Motor neuron (in vitro differentiated cells): Measurements from ENCODE around the gene ANKHD1. TPM values are rescaled to one million over a fixed set of nuclear protein-coding genes. Genes with fewer than 3 reads are reported as not detected.
"Not testable (repeated sequence)": the region's sequence is repeated elsewhere in the genome, so short reads cannot be mapped to it uniquely, and the experiment has no call there.

Experiments
- ATAC-seq, 8 experiments: fragments of 200-7000 bp; cut with Tn5 transposase; replicated peaks in 6 of 8; 2 replicates each; pipeline ENCODE4 v1.8.0; 2021; ENCODE audit warnings: mild to moderate bottlenecking in 8 of 8, moderate library complexity in 8 of 8
- H3K27ac ChIP-seq, 2 donors: fragments of 250-450 bp; sonication (Bioruptor Pico); 2 replicates each; pipeline ENCODE4 v1.9.0; 2021; ENCODE audit warnings: antibody characterized with exemption in 2 of 2, mild to moderate bottlenecking in 2 of 2, moderate library complexity in 1 of 2
- H3K4me1 ChIP-seq, 2 donors: fragments of 250-450 bp; sonication (Bioruptor Pico); replicated peaks in 1 of 2; 2 replicates each; pipeline ENCODE4 v1.6.1; 2021; ENCODE audit warnings: antibody characterized with exemption in 2 of 2, mild to moderate bottlenecking in 2 of 2, moderate library complexity in 1 of 2
- H3K4me3 ChIP-seq, 5 donors: fragments of 250-450 bp; sonication (Bioruptor Pico); 2 replicates each; pipeline ENCODE4 v1.9.0; 2021; ENCODE audit warnings: antibody characterized with exemption in 5 of 5, mild to moderate bottlenecking in 5 of 5, moderate library complexity in 4 of 5
- WGBS, 10 experiments: fragments of 450-650 bp; shearing (Covaris generic); methylation state at CpG; one replicate each; pipeline ENCODE4 v1.0.0; 2022; 5-methylcytosine and 5-hydroxymethylcytosine counted together
- in situ Hi-C, 9 experiments: fragments of 400-800 bp; cut with MboI; loops; one replicate each; pipeline ENCODE4 v1.15.0; 2021; ENCODE audit warnings: low sequenced_read_pairs in 9 of 9, low pct_unique_long_range_greater_than_20kb in 2 of 9; ENCODE audit not compliant: unreplicated experiment in 9 of 9
- total RNA-seq, 8 experiments: library from RNA; unstranded; fragments of 300-600 nt; gene quantifications; 2 replicates each; pipeline versions ENCODE4 v1.2.3 to v1.2.4, GENCODE V29; 2022

ANKHD1 gene
- total RNA-seq, 8 experiments from 2014 or later, result 37.0 to 110 (median 62.8) TPM

GRCh38 chr5:140570058-140570457 is 168.4 kb downstream of the ANKHD1 start:
- no peak for ATAC-seq
- Histone ChIP-seq H3K4me3 (no peak overlapping the region), H3K4me1 (peaks cover 7 to 8% of the 10 kb centered on the region in 2 donors), H3K27ac (no peak overlapping the region)
- 0 to 92% (median 83%) methylated on average over 1 to 2 of the region's 4 CpGs; no CpG with 5 or more reads in 5 of the 10 experiments for WGBS, 10 experiments
- in situ Hi-C loops, result loop anchor here in 4 of 9 experiments (10.0 to 25.0 kb wide), 3 partner anchors 65 to 117 kb away; partner anchors contain the start of genes DND1 (in 2 of the 4), WDR55 (in 2 of the 4), CD14 (in 1 of the 4) and HARS1 (in 1 of the 4)

DNA sequence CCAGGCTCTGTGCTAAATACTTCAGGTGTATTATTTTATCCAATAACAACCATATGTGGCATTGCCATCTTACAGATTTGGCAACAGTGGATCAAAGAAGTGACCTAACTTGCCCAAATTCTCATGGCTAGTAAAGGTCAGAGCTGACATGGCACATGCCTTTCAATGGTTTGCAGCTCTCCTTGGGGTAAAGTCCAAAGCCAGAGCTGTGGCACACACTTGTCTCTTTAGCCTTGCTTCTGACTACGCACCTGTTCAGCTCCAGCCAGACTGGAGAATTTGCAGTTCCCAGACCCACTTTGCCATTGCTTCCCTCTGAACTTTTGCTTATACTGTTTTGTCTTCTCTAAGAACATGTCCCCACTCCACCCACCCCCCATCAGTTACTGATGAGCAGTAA is 168.9 kb downstream of the ANKHD1 start:
- H3K27ac ChIP-seq, result no peak overlapping the region
- H3K4me1 ChIP-seq, result peaks cover 4 to 5% of the 10 kb centered on the region in 2 donors
- no peak overlapping the region for H3K4me3 ChIP-seq
- in situ Hi-C loops, result loop anchor here in 4 of 9 experiments (10.0 to 25.0 kb wide), 3 partner anchors 64 to 117 kb away; partner anchors contain the start of genes DND1 (in 2 of the 4), WDR55 (in 2 of the 4), CD14 (in 1 of the 4) and HARS1 (in 1 of the 4)
- WGBS, 10 experiments, result 83 to 100% (median 100%) methylated on average over 1 of the region's 1 CpG; no CpG with 5 or more reads in 4 of the 10 experiments
- ATAC-seq, result no peak

DNA sequence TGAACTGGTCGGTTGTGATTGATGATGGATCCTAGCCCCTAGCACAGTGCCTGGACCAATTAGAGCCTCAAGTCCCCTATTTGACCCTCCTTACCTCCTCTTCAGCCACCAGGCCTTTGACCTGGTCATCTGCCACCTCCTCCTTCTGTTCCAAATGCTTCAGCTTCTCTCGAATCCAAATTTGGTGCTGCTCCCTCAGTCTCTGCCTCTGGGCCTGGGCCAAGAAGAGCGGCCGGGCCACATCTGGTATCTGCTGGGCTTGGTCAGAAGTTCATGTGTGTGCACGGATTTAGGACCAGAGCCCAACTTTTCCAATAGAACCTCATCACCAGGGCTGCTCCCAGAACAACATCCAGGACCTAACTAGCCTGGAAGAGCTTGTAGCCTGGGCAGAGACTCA is 169.5 kb downstream of the ANKHD1 start:
- in situ Hi-C loops, result loop anchor here in 4 of 9 experiments (10.0 to 25.0 kb wide), 3 partner anchors 64 to 116 kb away; partner anchors contain the start of genes DND1 (in 2 of the 4), WDR55 (in 2 of the 4), CD14 (in 1 of the 4) and HARS1 (in 1 of the 4)
- WGBS, 10 experiments, result 20 to 100% (median 81%) methylated on average over 1 to 5 of the region's 5 CpGs; no CpG with 5 or more reads in 5 of the 10 experiments
- peak in 1 of 8 experiments; percentile 38 for ATAC-seq
- no peaks in the 10 kb centered on the region for H3K4me1 ChIP-seq
- H3K4me3 ChIP-seq, result no peak overlapping the region
- H3K27ac ChIP-seq, result no peak overlapping the region

GRCh38 chr5:140573683-140574082 is 172.1 kb downstream of the ANKHD1 start:
- H3K27ac ChIP-seq, result no peak overlapping the region
- H3K4me3 ChIP-seq, result no peak overlapping the region
- no peaks in the 10 kb centered on the region for H3K4me1 ChIP-seq
- ATAC-seq, result no peak
- in situ Hi-C loops, result loop anchor here in 4 of 9 experiments (10.0 to 25.0 kb wide), 3 partner anchors 61 to 114 kb away; partner anchors contain the start of genes DND1 (in 2 of the 4), WDR55 (in 2 of the 4), CD14 (in 1 of the 4) and HARS1 (in 1 of the 4)
- WGBS, 10 experiments, result 80 to 90% methylated on average over 2 to 5 of the region's 7 CpGs; no CpG with 5 or more reads in 8 of the 10 experiments

DNA sequence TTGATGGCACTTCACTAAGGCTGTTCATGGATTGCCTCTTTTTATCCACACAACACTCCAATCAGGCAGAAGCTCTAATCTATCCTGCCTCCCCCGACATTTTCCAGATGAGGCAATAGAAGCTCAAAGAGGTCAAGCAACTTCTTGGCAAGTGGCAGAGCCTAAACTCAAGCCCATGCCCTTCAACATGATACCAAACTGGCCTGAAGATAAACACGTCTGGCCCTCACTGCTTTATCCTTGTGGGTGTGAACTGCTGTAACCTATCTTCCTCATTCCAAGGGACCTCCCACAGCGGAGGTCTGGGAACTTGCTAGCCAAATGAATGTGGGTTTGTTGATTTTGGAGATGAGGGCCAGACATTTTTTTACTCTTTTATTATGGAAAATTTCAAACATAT is 172.5 kb downstream of the ANKHD1 start:
- no peak overlapping the region for H3K27ac ChIP-seq
- no peak for ATAC-seq
- no peak overlapping the region for H3K4me3 ChIP-seq
- WGBS, 10 experiments, result 38 to 100% (median 78%) methylated on average over 1 to 2 of the region's 3 CpGs; no CpG with 5 or more reads in 3 of the 10 experiments
- in situ Hi-C loops, result loop anchor here in 4 of 9 experiments (10.0 to 25.0 kb wide), 3 partner anchors 61 to 113 kb away; partner anchors contain the start of genes DND1 (in 2 of the 4), WDR55 (in 2 of the 4), CD14 (in 1 of the 4) and HARS1 (in 1 of the 4)
- no peaks in the 10 kb centered on the region for H3K4me1 ChIP-seq

GRCh38 chr5:140575309-140575708 is 173.7 kb downstream of the ANKHD1 start:
- WGBS, 10 experiments, result 0 to 86% (median 80%) methylated on average over 1 to 4 of the region's 8 CpGs; no CpG with 5 or more reads in 3 of the 10 experiments
- in situ Hi-C loops, result loop anchor here in 1 of 9 experiments (10.0 kb wide), 1 partner anchor 59 kb away; the partner anchor contains the start of genes CD14 and TMCO6
- Histone ChIP-seq H3K4me3 (no peak overlapping the region), H3K4me1 (no peaks in the 10 kb centered on the region), H3K27ac (no peak overlapping the region)
- peak in 3 of 8 experiments; percentile 61 to 90 (median 90) for ATAC-seq

DNA sequence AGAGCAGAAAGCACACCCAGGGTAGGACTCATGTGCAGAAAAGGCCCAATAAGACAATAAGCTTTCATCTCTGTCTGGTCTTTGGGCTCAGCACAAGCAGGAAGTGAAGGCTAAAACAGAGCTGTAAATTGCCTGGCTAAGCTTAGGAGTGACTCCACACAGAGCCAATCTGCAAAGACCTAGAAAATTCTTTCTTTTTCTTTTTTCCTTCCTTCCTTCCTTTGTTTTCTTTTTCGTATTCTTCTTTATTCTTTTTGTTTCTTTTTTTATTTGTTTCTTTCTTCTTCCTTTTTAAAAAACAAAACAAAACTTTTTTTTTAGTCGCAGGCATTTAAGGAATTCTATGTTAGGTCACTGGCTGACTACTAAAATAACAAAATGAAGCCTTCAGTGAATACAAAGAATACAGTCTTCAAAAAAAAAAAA is 175.2 kb downstream of the ANKHD1 start:
- ATAC-seq, result no peak
- no peaks in the 10 kb centered on the region for H3K4me1 ChIP-seq
- no peak overlapping the region for H3K27ac ChIP-seq
- WGBS, 10 experiments, result 17 to 100% (median 66%) methylated on average over 1 to 2 of the region's 2 CpGs
- in situ Hi-C loops, result loop anchor here in 1 of 9 experiments (10.0 kb wide), 1 partner anchor 58 kb away; the partner anchor contains the start of genes CD14 and TMCO6
- H3K4me3 ChIP-seq, result no peak overlapping the region

GRCh38 chr5:140579188-140579747 is 177.6 kb downstream of the ANKHD1 start:
- H3K27ac ChIP-seq, ATAC-seq, H3K4me1 ChIP-seq, H3K4me3 ChIP-seq: not testable (repeated sequence)
- in situ Hi-C loops, result loop anchor here in 1 of 9 experiments (10.0 kb wide), 1 partner anchor 56 kb away; the partner anchor contains the start of genes CD14 and TMCO6
- 53 to 93% (median 71%) methylated on average over 1 to 5 of the region's 6 CpGs for WGBS, 10 experiments

DNA sequence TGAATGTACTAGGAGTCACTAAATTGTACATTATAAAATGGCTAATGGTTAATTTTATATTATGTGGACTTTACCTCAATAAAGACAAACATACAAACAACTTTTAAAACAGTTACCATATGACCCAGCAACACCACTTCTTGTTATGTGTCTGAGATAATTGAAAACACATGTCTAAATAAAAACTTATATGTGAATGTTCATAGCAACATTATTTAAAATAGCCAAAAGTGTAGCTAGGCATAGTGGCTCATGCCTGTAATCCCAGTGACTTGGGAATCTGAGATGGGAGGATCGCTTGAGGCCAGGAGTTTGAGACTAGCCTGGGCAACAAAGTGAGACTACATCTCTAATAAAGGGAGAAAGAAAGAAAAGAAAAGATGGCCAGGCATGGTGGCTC is 185.9 kb downstream of the ANKHD1 start:
- in situ Hi-C loops, result no loop called here
- no peak overlapping the region for H3K4me3 ChIP-seq
- WGBS, 10 experiments, result 80 to 100% (median 100%) methylated on average over 1 of the region's 1 CpG; no CpG with 5 or more reads in 5 of the 10 experiments
- ATAC-seq, result peak in 3 of 8 experiments; percentile 16 to 27 (median 16)
- H3K4me1 ChIP-seq, result no peaks in the 10 kb centered on the region
- H3K27ac ChIP-seq, result no peak overlapping the region

DNA sequence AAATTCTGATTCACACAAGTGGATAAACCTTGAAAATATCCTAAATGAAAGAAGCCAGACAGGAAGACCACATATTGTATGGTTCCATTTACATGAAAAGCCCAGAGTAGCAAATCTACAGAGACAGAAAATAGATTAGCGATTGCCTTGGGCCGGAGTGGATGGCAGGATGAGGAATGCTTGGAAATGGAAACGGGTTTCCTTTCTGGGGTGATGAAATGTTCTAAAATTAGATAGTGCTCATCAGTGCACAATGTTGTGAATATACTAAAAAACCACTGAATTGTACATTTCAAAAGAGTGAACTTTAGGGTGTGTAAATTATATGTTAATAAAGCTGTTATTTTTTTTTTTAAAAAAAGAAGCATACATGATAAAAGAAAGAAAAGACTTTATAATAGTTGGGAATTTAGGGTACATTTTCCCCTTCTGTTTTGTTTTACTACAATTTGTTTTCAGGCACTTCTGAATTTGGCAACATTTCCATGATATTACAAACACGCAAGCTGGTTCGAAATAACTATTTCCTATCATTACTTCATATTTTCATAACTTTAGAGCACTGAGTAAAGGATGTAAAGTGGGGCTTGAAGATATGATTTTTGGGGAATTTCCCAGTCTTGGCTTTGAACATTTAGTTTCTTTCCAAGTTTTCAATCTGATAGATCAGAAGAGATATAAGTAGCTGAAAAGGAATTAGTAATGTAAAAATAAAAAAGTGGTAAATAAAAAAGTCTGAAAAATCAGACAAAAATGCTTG is 186.9 kb downstream of the ANKHD1 start:
- Histone ChIP-seq H3K4me1 (no peaks in the 10 kb centered on the region), H3K4me3 (no peak overlapping the region), H3K27ac (no peak overlapping the region)
- peak in 3 of 8 experiments; percentile 83 to 92 (median 90) for ATAC-seq
- 7 to 100% (median 85%) methylated on average over 1 to 5 of the region's 5 CpGs for WGBS, 10 experiments
- in situ Hi-C loops, result no loop called here
